Brain microvascular endothelial cell (primary cell): ENCODE measurements around the gene CCL22.

Experiments used
- DNase-seq: peaks from one replicate; pipeline ENCODE4 v3.0.0-alpha.2; 2020
- H3K27ac ChIP-seq: fragments of 250-450 bp; sonication (Bioruptor Pico); 2 replicates; pipeline ENCODE4 v1.5.1; 2020; ENCODE audit warnings: mild to moderate bottlenecking, moderate library complexity
- H3K27me3 ChIP-seq: fragments of 250-450 bp; sonication (Bioruptor Pico); replicated peaks from 2 replicates; pipeline ENCODE4 v1.5.1; 2020; ENCODE audit warnings: mild to moderate bottlenecking
- H3K36me3 ChIP-seq: fragments of 250-450 bp; sonication (Bioruptor Pico); replicated peaks from 2 replicates; pipeline ENCODE4 v1.5.1; 2020; ENCODE audit warnings: mild to moderate bottlenecking
- H3K4me3 ChIP-seq: 2 replicates; pipeline ENCODE4 v1.5.1; 2011; ENCODE audit warnings: low read depth, mild to moderate bottlenecking, control low read depth, low read length, moderate library complexity
- in situ Hi-C: cut with HindIII; loops from 2 replicates; pipeline ENCODE4 v1.10.0; 2017; ENCODE audit warnings: low sequenced_read_pairs, low pct_ligation_motif_present
- TF ChIP-seq, protein P1 (sequence below): IDR thresholded peaks from 2 replicates; pipeline ENCODE4 v1.5.1; 2011; ENCODE audit warnings: low read depth, mild to moderate bottlenecking, moderate library complexity, low read length, control low read depth, inconsistent platforms; ENCODE audit errors: missing control alignments

CCL22 gene, protein sequence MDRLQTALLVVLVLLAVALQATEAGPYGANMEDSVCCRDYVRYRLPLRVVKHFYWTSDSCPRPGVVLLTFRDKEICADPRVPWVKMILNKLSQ

DNA sequence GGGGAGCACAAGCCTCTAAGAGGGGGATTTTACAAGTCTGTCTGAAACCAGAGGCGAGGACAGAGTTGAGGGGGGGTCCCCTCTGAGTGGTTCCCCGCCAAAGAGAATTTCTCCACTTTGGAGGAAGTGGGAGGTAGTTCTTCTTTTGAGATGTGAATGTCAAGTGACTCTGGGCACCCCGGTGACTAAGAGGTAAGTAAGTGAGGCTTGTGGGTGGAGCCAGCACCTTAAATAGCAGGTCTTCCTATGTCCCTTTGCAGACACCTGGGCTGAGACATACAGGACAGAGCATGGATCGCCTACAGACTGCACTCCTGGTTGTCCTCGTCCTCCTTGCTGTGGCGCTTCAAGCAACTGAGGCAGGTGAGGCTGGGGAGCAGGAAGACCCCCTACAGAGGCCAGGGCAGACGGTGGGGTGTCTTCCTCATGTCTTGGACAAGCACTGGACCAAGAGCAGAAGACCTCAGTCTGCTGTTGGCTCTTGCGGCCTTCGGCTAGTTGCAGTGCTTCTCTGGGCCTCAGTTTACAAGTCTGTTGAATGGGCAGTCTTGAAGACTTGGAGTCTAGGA lies at the start of gene CCL22:
Gene CCL22 (plus strand): TSS at position 257 of the 569 bp plus-strand sequence. CDS start 34 bp downstream, at position 291.
- Histone ChIP-seq H3K36me3 (no peaks in the 10 kb centered on the region), H3K27ac (no peak within 1 kb of the TSS), H3K4me3 (no peak within 1 kb of the TSS), H3K27me3 (no peaks in the 10 kb centered on the region)
- DNase-seq = no peak
- TF ChIP-seq, protein P1, sequence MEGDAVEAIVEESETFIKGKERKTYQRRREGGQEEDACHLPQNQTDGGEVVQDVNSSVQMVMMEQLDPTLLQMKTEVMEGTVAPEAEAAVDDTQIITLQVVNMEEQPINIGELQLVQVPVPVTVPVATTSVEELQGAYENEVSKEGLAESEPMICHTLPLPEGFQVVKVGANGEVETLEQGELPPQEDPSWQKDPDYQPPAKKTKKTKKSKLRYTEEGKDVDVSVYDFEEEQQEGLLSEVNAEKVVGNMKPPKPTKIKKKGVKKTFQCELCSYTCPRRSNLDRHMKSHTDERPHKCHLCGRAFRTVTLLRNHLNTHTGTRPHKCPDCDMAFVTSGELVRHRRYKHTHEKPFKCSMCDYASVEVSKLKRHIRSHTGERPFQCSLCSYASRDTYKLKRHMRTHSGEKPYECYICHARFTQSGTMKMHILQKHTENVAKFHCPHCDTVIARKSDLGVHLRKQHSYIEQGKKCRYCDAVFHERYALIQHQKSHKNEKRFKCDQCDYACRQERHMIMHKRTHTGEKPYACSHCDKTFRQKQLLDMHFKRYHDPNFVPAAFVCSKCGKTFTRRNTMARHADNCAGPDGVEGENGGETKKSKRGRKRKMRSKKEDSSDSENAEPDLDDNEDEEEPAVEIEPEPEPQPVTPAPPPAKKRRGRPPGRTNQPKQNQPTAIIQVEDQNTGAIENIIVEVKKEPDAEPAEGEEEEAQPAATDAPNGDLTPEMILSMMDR = no peak
- in situ Hi-C loops = no loop called here

DNA sequence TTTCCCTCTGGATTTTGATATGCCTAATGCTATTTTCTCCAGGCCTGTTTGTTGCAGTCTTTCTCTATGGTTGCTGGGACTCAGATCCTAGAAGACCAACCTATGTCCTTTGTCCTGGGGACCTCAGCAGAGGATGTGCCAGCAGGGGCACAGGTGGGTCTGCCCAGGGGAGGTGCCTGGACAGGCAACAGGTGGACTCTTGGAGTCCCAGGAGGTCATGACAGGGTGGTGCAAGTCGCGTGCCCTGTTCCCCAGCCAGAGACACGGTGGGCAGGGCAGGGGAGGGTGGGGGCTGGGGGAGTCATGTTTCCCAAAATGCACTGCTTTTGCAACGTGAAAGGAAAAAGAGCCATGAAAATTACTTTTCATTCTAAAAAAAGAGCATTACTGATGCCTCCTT lies 47.8 kb upstream of the CCL22 start:
- Histone ChIP-seq H3K36me3 (no peaks in the 10 kb centered on the region), H3K27ac (no peak overlapping the region)

GRCh38 chr16:57313509-57313908 lies 45.1 kb upstream of the CCL22 start:
- no peak overlapping the region for H3K27ac ChIP-seq
- DNase-seq = no peak
- no peaks in the 10 kb centered on the region for H3K27me3 ChIP-seq
- in situ Hi-C loops = no loop called here
- H3K36me3 ChIP-seq = no peaks in the 10 kb centered on the region
- TF ChIP-seq, protein P1 = no peak
- no peak overlapping the region for H3K4me3 ChIP-seq

More for the DNA sequence above, 47.8 kb upstream of the CCL22 start:
- in situ Hi-C loops = no loop called here
- Histone ChIP-seq H3K27me3 (no peaks in the 10 kb centered on the region), H3K4me3 (no peak overlapping the region)
- TF ChIP-seq, protein P1 = no peak
- DNase-seq = no peak

DNA sequence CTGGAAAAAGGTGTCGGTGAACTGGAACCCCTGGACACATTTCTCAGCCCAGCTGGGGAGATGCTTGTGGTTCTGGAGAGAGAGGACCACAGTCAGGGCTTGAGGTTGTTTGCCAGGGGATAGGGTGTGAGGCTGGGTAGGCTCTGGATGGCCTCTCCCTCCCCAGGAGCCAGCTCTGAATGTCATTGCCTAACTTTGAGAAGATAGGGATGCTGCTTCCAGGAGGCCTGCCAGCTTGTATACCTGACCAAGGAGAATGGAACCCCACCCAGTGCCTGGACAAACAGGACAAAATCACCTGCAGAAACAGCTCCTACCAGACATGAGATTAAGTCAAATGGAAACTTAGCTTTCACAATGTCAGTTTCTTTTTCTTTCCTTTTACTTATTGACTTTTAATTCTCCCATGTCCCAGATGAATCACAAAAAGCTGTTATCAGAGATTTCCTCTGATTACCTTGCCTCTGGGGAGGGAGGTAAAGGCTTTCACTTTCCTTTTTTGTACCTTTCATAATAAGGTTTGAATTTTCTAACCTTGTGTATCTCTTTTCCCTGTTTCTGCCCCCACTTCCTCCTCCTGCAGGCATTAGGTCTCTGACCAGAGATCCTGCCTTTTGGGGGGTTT lies 44.3 kb upstream of the CCL22 start:
- DNase-seq = no peak
- TF ChIP-seq, protein P1 = no peak
- in situ Hi-C loops = no loop called here

GRCh38 chr16:57315416-57315815 lies 43.2 kb upstream of the CCL22 start:
- H3K27me3 ChIP-seq = no peaks in the 10 kb centered on the region
- in situ Hi-C loops = no loop called here
- DNase-seq = no peak
- no peaks in the 10 kb centered on the region for H3K36me3 ChIP-seq
- TF ChIP-seq, protein P1 = no peak
- no peak overlapping the region for H3K4me3 ChIP-seq
- no peak overlapping the region for H3K27ac ChIP-seq

More for the DNA sequence above, 44.3 kb upstream of the CCL22 start:
- Histone ChIP-seq H3K36me3 (no peaks in the 10 kb centered on the region), H3K27ac (no peak overlapping the region), H3K27me3 (no peaks in the 10 kb centered on the region), H3K4me3 (no peak overlapping the region)
